ENCODE results near the gene TRIL. TPM values are rescaled to one million over a fixed set of nuclear protein-coding genes. Genes with fewer than 3 reads are reported as not detected.

The TRIL gene
- total RNA-seq, 1 donor from 2014 or later, result not detected

DNA sequence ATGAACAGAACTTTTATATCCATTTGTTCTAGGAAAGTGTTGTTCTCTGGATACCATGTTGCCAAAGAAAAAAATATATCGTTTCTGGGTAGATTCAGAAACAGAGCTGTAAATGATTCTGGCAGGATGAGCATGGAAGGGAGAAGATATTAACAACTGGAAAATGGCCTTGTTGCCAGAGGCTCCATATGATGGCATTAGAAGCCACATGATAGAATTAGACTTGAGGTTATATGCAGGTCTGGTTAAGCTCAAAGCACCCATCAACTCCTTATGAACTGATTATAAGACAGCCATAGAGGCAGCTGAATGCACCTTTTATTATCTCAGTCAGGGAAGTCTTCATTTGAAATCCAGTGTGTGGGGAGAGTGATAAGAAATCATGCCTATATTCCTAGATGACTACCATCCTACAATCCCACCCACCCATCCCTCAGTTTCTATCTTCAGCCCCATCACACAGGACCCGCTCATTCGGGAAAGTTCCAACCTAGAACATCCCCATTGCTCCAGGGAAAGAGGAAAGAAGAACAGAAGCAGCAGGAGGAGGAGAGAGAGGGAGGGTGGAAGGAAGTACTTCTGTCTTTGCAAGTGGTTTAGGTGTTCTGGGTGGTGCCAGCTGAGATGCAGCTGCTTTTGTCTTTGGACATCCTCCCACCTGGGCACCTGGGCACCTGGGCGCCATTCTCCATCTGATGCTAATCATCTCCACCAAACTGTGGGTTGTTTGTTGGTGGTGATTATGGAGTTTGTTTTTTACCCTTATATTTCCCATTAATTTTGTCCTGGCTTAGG lies 25.5 kb upstream of the TRIL start:
- intact Hi-C loops (cut with micrococcal nuclease), result no loop called here

DNA sequence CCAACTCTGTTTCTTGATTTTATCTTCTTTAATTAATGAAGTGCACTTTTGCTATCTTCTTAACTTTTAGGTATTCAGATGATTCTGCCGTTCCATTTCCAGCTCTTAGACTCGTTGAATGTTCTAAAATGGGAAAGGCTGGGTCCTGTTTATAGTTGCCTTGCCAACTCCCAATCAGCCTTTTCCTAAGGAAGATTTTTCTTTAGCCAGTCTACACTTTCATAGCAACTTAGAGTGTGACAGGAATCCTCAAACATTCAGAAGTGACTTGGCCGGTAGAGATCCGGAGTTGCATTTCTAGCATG lies 23.0 kb upstream of the TRIL start:
- intact Hi-C loops (cut with micrococcal nuclease), result no loop called here

DNA sequence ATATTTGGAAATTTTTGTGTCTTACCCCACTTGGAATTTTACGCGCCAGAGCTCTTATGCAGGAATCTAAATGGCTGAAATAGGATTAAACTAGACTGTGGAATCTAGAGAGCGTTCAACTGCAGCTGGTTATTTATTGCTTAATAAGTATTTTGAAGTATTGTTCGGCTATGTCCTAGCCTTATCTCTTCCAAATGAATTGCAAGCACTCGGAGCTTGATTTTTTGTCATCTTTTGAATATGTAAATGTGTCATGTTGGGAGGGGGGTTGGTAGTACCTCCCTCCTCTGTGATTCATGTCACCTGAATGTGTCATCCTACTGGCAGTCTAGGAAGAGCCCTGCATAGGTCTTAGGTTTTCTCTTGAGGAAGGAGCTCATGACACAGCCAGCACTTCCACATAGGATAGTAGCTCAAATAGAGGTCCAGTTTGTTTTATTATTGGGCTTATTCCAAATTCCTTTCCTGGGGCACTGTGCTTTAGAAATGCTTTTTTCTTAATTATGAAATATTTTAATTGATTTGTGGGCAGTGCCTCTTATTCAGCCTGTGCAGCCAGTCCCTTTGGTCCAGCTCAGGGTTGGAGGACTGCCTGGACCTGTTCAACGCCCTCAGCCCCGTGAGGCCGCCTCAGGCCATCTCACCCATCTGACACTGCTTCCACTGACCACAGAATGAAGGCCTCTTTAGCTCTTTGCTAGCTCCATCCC lies 22.5 kb upstream of the TRIL start:
- intact Hi-C loops (cut with micrococcal nuclease), result no loop called here

DNA sequence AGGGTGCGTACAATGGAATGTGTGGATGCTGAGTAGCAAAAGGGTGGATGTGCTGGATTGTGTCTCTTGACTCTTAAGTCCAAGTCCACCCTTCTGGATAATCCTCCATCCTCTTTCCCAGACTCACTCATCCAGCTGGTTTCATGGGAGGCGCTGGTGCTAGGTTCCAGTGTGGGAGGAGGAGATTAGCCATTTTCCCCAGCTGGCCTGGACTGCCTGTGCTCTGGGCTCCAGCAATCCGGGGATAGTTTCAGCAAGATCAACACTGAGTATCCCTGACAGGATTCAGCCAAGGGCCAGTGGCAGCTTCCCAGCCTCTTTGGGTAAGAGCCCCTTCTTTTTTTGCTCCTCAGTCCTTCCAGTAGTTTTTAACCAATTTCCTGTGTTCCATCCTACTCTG lies 21.6 kb upstream of the TRIL start:
- intact Hi-C loops (cut with micrococcal nuclease), result no loop called here

DNA sequence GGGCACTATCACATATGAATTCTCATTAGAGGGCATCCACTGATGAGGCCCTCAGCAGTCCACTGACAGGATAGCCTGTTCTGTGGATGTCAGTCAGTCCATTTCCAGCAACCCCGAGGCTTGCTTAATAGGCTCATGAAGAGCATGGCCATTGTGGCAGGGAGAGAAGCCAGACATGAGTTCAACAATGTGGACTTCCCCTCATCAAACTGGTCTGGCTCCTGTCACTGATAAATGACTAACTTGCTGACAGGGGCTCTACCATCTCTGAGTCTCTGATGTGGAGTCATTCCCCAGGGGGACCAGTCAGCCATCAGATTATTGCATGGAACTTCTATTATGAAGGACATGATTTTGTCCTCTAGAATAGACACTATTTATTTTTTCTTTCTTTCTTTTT lies 19.8 kb upstream of the TRIL start:
- intact Hi-C loops (cut with micrococcal nuclease), result no loop called here

DNA sequence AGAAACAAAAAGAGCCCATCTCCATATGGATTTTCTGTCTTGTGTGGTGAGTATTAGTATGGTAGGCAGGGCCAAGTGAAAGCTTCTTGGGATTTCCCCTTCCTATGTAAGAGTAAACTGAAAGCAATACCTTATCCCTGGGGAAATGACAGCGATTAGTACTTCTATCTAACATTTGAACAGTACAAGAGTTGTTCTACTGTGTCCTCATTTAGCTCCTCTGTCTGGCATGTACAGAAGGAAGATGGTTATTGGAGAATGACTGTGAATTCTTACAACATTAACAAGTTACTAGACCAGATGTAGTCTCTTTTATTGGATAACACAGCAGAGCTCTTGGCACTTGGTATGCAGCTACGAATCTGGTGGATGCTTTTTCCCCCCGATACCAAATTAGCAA lies 17.9 kb upstream of the TRIL start:
- intact Hi-C loops (cut with micrococcal nuclease), result no loop called here

DNA sequence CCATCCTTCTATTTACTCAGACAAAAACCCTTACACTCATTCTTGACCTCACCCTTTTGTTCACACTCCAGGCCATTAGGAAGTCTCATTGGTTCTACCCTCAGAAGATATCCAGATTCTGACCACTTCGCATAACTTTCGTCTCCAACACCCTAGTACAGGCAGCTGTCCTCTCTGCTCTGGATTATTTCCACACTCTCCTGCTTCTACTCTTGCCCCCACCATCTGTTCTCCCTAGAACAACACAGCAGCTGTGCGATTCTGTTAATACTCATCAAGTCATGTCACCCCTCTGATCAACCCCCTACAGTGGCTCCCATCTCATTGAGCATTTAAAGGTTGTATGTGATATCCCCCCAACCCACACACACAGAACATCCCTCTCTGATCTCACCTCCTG lies 15.5 kb upstream of the TRIL start:
- intact Hi-C loops (cut with micrococcal nuclease), result no loop called here

DNA sequence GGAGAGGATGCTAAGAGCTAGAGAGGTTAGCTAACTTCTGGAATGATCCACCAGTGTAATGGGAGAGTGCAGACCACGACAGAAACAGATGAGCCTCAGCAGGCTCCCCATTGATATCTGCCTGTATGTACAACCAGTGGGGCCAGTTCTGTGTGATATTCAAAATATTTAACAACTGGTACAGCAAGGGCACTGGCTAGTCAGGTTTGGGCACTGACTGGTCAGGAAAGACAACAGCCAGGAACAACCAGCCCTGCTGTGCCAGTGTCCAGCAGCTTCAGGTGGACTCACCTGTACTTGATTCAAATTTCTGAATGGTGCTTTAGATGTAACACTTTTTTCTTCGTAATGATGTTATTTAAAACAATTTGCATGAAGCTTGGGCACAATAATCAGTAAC lies 5.9 kb upstream of the TRIL start:
- intact Hi-C loops (cut with micrococcal nuclease), result no loop called here

DNA sequence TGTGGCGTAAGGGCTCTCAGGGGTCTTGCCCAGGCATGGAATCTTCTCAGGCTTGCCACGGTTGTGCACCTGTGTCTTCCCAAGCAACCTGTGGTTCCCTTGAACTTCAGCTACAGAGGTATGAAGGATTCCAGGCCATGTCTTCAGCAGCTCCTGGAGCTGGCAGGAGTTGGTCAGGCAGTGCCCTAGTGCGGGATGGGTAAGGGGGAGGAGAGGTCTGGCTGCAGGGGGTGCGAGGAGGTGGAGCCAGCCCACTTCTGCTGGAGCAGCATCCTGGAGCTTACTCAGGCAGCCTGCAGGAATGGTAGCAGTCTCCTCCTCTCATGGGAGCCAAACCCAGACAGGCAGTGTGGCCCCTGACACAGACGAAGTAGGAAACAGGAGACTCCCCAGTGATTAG lies 3.8 kb upstream of the TRIL start:
- intact Hi-C loops (cut with micrococcal nuclease), result no loop called here

DNA sequence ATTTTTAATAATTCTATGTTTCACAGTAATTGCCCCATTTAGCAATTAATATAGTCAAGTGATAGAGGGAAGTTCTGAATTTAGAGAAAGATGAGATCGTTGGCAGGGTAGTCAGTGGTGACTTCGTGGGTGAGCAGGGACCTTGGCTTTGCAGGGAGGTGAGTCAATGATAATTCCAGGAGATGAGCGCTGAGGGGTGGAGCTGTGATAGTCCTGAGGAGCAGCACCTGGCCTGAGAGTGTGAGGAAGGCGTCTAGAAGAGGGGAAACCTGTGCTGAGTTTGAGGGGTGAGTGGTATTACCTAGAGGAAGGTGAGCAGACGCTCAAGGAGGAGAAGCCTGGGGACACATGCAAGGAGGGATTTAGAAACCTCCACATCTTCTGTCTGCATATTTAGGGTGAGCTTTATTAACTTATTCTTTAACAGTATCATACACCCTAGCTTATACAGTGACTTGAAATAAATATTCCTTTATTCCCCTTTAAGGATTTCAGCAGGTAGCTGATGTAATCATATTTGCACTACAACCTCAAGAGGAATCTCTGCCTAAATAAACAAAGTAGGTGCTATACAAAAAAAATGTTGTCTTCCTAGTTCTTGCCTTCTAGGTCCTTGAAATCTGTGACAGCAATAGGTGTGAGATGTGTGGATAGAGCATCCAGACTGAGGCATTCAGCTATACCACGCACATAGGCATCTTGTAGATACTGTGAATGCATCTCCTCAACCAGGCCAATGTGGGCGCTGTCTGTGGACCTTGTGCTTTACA lies 2.1 kb upstream of the TRIL start:
- intact Hi-C loops (cut with micrococcal nuclease), result no loop called here

DNA sequence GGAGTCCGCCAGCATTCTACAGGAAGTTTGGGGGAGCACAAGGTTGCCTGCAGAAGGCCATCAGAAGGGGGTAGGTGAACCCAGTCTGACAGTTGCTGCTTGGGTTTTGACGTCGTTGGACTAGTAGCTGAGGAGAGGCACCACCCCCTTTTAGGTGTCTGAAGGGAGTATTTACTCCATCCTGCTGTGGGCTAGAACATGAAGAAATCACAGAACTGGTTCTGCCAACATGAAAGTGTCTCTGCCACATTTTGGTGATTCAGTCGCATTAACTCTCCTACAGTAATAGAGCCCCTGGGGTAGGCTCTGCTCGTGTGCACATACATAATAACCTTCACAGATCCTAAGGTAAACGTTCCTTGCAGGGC lies 834 bp upstream of the TRIL start:
- intact Hi-C loops (cut with micrococcal nuclease), result loop anchor here (10.0 kb wide), 2 partner anchors 146 to 606 kb away; partner anchors contain the start of gene PRR15

DNA sequence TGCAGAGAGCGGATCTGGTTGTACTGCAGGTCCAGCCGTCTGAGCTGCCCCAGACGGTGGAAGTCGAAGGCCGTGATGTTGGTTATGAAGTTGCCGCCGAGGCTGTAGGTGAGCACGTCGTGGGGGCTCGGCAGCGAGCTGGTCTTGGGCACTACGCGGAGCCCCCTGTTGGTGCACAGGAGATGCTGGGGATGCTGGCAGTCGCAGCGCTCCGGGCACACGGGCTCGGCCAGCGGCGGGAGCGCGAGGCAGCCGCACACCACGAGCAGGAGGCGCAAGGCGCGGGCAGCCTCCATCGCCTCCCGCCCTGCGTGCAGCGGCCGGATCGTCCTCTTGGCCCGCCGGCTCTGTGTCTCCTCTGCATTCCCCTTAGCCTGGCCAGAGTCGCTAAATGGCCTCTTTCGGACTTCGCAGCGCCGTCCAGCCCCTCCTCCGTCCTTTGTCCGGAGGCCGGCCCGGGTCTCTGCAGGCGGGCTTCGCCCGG lies 337 bp downstream of the TRIL start:
- intact Hi-C loops (cut with micrococcal nuclease), result loop anchor here (10.0 kb wide), 2 partner anchors 147 to 607 kb away; partner anchors contain the start of gene PRR15

DNA sequence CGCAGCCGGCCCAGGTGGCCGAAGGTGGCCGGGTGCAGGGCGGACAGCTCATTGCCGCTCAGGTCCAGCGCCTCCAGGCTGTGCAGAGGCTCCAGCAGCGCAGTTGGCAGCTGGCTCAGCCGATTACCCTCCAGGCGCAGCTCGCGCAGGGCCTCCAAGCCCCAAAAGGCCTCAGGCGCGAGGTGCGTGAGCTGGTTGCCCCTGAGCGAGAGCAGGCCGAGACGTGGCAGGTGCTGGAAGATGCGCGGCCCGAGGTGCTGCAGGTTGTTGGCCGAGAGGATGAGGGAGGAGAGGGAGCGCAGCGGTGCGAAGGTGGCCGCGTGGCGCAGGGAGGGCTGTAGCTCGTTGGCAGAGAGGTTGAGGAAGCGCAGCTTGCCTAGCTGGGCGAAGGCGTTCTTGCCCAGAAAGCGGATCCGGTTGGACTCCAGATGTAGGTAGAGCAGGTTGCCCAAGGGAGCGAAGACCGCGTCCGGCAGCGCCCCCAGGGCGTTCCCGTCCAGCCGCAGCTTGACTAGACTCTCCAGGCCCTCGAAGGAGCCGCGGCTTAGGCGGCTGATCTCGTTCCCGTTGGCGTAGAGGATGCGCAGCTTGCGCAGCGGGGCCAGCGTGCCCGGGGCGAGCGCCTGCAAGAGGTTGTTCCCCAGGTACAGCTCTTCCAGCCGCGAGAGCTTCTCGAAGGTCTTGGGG lies 923 bp downstream of the TRIL start:
- intact Hi-C loops (cut with micrococcal nuclease), result loop anchor here (10.0 kb wide), 2 partner anchors 148 to 608 kb away; partner anchors contain the start of gene PRR15

DNA sequence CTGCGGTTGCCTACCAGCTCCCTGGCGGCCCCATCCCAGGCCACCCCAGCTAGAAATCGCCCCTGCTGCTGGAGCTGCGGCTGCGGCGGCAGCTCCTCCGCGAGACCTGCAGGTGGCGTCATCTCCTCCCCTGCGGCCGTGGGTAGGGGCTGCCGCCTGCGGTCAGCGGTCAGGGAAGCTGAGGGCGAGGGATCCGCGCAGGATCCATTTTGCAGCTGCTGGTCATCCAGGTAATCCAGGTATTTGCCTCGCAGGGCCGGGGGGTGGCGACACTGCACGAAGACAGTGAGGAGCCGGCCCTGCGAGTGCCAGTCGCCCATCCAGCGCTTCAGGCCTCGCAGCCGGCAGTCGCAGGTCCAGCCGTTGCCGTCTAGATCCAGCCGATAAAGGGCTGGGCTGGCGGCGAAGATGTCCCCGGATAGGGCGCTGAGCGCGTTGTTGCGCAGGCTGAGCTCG lies 1.5 kb downstream of the TRIL start:
- intact Hi-C loops (cut with micrococcal nuclease), result loop anchor here (10.0 kb wide), 2 partner anchors 148 to 608 kb away; partner anchors contain the start of gene PRR15

DNA sequence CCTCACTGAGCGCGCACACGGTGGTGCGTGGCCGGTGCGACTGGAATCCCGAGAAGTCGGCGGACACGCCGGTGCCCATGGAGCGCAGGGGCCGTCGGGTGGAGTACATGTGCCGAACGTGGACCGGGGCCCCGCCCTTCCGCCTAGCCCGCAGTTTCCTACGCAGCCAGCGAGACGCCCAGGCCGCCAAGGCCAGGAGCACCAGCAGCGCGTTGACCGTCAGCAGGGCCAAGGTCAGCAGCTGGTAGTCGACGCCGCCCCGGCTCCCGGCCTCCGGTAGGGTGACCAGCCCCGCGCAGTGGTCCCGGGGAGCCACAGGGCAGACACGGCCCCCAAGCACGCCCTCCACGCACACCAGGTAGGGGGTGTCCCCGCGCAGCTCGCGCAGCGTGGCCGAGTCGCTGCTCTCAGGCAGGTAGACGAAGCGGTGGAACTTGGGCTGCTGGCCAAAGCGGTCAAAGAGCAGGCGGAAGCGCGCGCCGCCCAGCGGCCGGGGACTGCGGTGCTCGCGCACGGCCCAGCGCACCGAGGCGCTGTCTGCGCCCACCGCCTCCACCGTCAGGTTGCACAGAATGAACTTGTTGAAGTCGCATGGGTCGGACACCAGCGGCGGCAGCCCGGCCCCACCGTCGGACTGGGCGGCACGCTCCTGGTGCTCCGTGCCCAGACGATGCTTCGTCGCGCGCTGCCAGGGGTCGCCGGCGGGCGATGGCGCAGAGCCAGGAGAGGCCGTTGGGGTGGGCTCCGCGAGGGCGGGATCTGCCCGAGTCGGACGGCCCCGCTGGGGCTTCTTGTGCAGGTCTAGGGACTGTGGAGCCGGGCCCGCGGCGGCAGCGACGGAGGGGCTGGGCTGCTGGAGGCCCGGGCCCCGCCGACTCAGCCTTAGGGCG lies 2.2 kb downstream of the TRIL start:
- intact Hi-C loops (cut with micrococcal nuclease), result loop anchor here (10.0 kb wide), 2 partner anchors 149 to 609 kb away; partner anchors contain the start of gene PRR15

DNA sequence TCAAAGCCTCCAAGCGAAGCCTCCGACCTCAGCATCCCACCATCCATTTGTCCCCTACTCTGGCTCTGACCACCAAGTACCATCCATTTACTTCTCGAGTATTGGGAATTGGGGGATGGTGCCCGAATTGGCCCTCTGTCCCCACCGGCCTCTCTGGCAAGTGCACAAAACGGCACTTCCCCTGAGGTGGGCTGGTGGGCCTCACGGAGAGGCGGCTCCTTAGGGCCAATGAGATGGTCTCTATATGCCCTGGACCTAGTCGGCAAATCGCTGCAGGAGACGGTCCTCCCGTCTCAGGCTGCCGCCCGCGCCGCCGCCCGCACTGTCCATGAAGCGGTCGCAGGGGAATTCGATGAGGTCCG lies 2.8 kb downstream of the TRIL start:
- intact Hi-C loops (cut with micrococcal nuclease), result loop anchor here (10.0 kb wide), 2 partner anchors 149 to 609 kb away; partner anchors contain the start of gene PRR15

DNA sequence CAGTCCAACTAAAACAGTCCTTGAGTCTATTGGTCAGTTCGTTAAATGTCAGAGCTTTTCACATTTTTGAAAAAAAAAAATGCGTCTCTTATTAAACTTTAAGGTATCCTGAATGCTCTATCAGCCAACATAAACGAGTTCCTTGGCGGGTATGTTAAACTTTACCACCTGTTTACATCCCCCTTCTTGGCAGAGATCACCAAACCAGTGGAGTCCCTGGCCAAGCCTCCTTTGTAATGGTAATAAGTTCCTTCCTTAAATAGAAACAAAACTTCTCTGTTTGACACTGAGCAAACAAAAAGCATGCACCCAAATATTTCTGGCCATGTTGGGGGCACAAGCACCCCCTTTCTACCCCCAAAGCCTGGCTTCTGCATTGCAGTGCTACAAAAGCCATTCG lies 3.2 kb downstream of the TRIL start:
- intact Hi-C loops (cut with micrococcal nuclease), result loop anchor here (10.0 kb wide), 2 partner anchors 150 to 610 kb away; partner anchors contain the start of gene PRR15

DNA sequence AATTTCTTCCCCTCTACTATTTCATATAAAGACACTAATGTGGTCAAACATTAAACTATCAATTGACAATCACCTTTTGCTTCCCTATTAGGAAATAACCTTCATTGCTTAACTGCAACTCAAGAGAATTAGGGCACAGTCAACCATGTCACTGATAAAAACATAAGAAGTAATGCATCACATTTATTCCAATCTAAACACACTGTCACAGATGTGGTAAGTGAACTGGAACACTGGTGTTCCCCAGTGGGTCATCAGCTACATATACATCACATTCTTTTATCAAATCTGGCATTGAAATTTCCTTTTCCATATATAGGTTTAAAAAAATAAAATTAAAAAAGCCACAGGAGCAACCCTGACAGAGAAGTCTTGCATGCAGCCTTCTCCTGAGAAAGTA lies 3.7 kb downstream of the TRIL start:
- intact Hi-C loops (cut with micrococcal nuclease), result loop anchor here (10.0 kb wide), 2 partner anchors 150 to 610 kb away; partner anchors contain the start of gene PRR15

DNA sequence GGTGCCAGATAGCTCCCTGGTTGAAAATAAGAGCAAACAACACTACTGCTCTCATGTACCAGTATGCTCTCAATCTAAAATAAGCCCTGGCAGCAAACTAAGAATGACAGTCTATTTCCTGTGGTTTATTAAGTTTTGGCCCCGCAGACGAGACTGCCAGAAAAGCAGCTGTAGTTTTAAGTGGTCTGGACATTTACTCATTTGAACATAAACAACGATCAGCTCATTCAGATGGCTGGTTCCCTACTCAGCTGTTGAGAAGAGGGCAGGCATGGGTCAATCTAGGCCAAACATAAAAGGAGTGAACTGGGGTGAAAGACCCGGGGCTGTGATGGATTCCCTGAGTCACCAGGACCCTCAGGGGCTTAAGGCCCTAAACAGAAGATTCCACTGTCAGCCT lies 4.5 kb downstream of the TRIL start:
- intact Hi-C loops (cut with micrococcal nuclease), result loop anchor here (10.0 kb wide), 2 partner anchors 151 to 611 kb away; partner anchors contain the start of gene PRR15

DNA sequence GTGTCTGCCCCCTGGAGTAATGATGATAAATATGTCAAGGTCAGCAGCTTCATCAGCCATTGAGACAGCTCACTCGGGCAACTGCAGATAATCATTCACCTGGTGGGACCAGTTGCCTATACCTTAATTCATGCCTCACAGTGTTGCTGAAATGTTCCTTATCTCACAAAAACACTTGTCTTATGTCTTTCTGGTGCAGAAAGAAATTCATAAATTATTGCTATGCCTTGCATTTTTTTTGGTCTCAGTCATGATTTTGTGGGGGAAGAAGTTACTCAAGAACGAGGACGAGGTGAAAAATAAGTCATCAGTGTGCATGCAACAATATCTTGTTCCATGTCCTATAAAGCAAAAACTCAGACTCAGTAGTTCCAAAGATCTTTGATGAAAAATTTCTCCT lies 16.0 kb downstream of the TRIL start:
- intact Hi-C loops (cut with micrococcal nuclease), result no loop called here

All from T-helper 2 cell treated with Interferon-gamma antibody and Interleukin-4, amounts not matched to agents 100 ng/mL and 5 ng/mL, for 36 hours (primary cell).